Hippocampal formation (tissue), 2 donors: ENCODE measurements around the gene PRSS2.
"Not testable (repeated sequence)": the region's sequence is repeated elsewhere in the genome, so short reads cannot be mapped to it uniquely, and the experiment has no call there.

Source experiments
- DNase-seq, 2 donors: peaks; one replicate each; lab custom pipeline; 2025; lab: John Stamatoyannopoulos, UW

Gene PRSS2

GRCh38 chr7:142770661-142771352 is at the start of gene PRSS2:
TSS of gene PRSS2 (plus strand) at chr7:142770970. CDS start at chr7:142770983, 13 bp downstream.
- no peak for DNase-seq

GRCh38 chr7:142720986-142721385 is 49.8 kb upstream of the PRSS2 start:
- no peak for DNase-seq

DNA sequence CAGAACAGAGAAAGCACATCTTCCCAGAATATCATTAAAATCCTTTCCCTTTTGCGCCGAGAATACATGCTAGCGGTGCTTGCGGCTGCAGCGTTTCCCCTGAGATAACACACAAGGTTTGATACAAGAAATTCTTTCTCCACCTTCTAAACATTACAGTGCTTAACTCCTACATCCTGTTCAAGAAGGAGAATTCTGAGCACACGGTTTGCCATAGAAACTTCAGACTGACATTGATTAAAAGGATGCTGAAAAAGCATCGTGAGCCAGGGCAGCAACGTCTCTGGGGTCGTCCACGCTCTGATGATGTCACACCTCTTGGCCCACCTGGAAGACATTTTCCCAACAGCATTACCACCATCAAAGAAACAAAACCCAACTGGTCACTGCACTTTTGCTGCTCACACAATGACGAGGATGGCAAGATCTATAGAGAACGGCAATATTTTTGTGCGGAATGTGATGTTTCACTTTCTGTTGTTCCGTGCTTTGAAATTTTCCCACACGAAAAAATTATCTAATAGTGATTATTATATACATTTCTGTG is 48.4 kb upstream of the PRSS2 start:
- DNase-seq, result no peak

DNA sequence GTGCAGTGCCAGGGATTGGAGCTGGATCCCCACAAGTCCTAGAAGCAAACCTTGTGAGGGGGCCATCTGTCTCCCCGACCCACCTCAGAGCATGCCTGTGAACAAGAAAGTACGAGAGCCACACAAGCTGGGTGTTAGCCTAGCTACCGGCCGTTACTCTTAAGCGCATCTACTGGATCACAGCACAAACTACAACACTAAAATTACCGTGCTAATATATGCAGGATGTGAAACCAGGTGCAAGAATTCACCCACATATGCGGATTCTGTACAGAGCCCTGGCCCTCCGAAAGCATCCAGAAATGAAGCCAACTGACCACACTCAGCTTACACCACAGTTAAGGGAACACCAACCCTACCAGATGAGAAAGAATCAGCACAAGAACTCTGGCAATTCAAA is 37.5 kb upstream of the PRSS2 start:
- DNase-seq, result no peak

GRCh38 chr7:142739923-142740492 is 30.8 kb upstream of the PRSS2 start:
- DNase-seq, result no peak

- DNase-seq, result no peak
These were observed 30.0 kb upstream of the PRSS2 start for GRCh38 chr7:142740786-142741185.

- not testable (repeated sequence) for DNase-seq
These were observed 28.8 kb upstream of the PRSS2 start for GRCh38 chr7:142741932-142742331.

- DNase-seq, result no peak
These were observed 25.6 kb upstream of the PRSS2 start for GRCh38 chr7:142745091-142745635.

GRCh38 chr7:142745745-142746144 is 25.0 kb upstream of the PRSS2 start:
- no peak for DNase-seq

DNA sequence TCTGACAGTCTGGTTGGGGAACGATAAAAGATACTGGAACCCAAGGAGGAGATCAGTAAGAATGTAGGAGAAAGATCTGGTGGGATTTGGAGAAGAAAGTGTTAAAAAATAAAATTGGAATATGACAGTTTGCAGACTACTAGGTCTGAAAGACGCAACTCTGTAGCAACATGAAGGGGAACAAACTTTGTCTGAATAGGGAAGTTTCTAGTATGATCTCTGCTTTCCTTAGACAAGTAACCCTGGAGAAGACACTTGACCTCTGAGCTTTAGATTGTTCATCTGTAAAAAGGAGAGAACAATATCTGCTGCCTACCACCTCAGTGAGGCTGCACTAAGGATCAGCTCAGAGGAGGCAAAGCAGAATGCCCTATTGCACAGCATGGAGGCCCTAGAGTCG is 24.5 kb upstream of the PRSS2 start:
- DNase-seq, result no peak

DNA sequence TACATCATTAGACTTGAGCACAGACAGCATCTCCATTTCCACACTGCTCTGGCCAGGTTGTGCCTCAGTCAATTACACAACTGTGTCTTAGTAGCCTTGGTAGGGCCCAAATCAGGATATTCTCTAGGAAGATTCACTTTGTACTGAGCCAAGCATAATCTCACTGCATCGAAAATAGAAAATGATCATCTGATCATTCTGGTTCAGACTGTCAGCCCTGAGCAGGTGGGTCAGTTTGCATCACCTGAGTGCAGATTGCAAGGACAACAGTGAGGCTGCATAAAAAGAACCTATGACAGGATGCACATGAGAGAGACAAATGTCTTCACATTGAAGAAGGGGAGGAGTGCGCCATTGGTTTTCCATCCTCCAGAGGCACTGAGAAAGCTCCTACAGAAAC is 22.4 kb upstream of the PRSS2 start:
- not testable (repeated sequence) for DNase-seq

- no peak for DNase-seq
These were observed 21.4 kb upstream of the PRSS2 start, which contains the start of gene PRSS1 for GRCh38 chr7:142749218-142749993. TSS of gene PRSS1 (plus strand) at chr7:142749472. CDS start at chr7:142749485, 13 bp downstream.

- DNase-seq, result no peak
These were observed 20.3 kb upstream of the PRSS2 start for GRCh38 chr7:142750321-142750938.

- DNase-seq, result not testable (repeated sequence)
These were observed 19.1 kb upstream of the PRSS2 start for GRCh38 chr7:142751526-142752175.

- no peak for DNase-seq
These were observed 18.2 kb upstream of the PRSS2 start for GRCh38 chr7:142752376-142753225.

DNA sequence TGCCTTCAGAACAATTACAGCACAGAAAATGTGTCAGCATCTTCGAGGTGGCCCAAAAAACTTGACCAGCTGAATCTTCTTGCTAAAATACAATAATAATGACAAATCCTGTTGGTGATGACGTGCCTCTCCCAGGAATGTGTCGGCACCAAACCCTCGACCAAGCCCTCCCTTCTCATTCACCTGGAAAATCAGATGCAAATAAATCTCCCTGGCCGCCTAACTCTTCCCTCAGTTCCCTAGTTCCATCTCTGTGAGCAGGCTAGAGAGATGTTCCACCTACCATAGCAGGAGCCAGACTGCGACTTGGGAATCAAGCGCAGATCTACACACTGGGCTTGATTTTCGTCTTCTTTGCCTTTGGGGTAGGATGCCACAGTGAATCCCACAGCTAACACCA is 17.4 kb upstream of the PRSS2 start:
- DNase-seq, result no peak

- DNase-seq, result not testable (repeated sequence)
These were observed 16.8 kb upstream of the PRSS2 start for GRCh38 chr7:142753925-142754491.

DNA sequence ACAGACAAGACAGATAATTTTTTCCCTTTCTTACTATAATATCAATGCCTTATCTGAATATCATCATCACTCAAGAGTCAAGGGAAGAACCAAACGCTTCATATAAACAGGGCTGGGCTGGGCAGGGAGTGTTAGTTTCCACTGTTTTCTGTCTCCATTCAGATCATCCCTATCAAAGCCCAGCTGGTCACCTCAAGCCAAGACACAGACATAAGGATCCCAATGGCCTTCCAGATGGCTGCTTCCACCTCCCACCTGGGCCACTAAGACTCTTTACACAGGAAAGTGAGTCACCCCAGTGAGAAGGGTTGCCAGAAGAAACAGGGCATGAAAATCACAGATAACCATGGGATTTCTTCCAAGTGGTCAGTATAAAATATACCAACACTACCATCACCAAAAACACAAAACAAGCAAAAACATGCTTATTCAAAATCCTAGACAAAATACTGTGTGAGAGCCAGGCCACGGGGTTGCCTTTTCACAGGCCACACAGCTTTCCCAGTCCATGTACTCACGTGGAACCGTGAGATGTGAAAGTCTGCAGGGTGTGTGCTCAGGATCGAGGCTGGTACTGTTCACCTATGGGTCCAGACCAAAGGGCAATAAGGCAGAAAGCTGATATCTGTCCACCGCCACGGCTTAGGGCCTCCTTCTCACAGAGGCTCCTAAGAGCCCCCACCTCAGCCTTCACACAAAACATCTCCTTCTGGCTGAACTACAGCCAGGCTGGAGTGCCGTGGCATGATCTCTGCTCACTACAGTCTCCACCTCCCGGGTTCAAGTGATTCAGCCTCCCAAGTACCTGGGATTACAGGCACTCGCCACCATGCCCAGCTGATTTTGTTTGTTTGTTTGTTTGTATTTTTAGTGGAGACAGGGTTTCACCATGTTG is 15.8 kb upstream of the PRSS2 start:
- no peak for DNase-seq

- DNase-seq, result not testable (repeated sequence)
These were observed 12.5 kb upstream of the PRSS2 start for GRCh38 chr7:142758312-142758711.
